Sigmoid colon (tissue), 4 donors: ENCODE results near the gene METTL27.
"Not testable (repeated sequence)": the region's sequence is repeated elsewhere in the genome, so short reads cannot be mapped to it uniquely, and the experiment has no call there.

Experiments used
- EP300 ChIP-seq, 4 donors: sonication (generic); formaldehyde crosslinking; IDR thresholded peaks; one replicate each; pipeline ENCODE4 v1.6.1; 2017; ENCODE audit warnings: antibody characterized with exemption in 4 of 4
- POLR2A ChIP-seq, 2 donors: fragments of 450-650 bp; IDR thresholded peaks; one replicate each; pipeline ENCODE4 v1.6.1; 2016; ENCODE audit warnings: antibody characterized with exemption in 2 of 2, mild to moderate bottlenecking in 2 of 2, moderate library complexity in 2 of 2
- POLR2AphosphoS5 ChIP-seq, 4 donors: sonication (generic); formaldehyde crosslinking; IDR thresholded peaks; one replicate each; pipeline ENCODE4 v1.6.1; 2017; ENCODE audit warnings: antibody characterized with exemption in 4 of 4
- TF ChIP-seq, protein P1 (sequence below), 4 experiments: fragments of 450-650 bp in 3 of 4; fragments of 200-600 bp in 1 of 4; IDR thresholded peaks; one replicate each; pipeline ENCODE4 v1.5.1; 2016 to 2019; ENCODE audit warnings: antibody characterized with exemption in 4 of 4, mild to moderate bottlenecking in 3 of 4, moderate library complexity in 2 of 4

DNA sequence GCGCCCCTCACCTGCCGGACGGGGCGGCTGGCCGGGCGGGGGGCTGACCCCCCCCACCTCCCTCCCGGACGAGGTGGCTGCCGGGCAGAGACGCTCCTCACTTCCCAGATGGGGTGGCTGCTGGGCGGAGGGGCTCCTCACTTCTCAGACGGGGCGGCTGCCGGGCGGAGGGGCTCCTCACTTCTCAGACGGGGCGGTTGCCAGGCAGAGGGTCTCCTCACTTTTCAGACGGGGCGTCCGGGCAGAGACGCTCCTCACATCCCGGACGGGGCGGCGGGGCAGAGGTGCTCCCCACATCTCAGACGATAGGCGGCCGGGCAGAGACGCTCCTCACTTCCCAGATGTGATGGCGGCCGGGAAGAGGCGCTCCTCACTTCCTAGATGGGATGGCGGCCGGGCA, 45.1 kb downstream of the METTL27 start:
- TF ChIP-seq, protein P1, sequence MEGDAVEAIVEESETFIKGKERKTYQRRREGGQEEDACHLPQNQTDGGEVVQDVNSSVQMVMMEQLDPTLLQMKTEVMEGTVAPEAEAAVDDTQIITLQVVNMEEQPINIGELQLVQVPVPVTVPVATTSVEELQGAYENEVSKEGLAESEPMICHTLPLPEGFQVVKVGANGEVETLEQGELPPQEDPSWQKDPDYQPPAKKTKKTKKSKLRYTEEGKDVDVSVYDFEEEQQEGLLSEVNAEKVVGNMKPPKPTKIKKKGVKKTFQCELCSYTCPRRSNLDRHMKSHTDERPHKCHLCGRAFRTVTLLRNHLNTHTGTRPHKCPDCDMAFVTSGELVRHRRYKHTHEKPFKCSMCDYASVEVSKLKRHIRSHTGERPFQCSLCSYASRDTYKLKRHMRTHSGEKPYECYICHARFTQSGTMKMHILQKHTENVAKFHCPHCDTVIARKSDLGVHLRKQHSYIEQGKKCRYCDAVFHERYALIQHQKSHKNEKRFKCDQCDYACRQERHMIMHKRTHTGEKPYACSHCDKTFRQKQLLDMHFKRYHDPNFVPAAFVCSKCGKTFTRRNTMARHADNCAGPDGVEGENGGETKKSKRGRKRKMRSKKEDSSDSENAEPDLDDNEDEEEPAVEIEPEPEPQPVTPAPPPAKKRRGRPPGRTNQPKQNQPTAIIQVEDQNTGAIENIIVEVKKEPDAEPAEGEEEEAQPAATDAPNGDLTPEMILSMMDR (IDR thresholded peaks at IDR 0.05), result not testable (repeated sequence)
- not testable (repeated sequence) for TF ChIP-seq POLR2A, EP300, POLR2AphosphoS5 (IDR thresholded peaks at IDR 0.05)
